GM18520 (cell line): ENCODE data around the gene BNC2.

ENCODE experiments used
- ATAC-seq: cut with Tn5 transposase; IDR thresholded peaks from one replicate; pipeline ENCODE4 v1.9.1; 2021; ENCODE audit not compliant: unreplicated experiment

BNC2 gene

GRCh38 chr9:16680975-16681651 lies 189.4 kb downstream of the BNC2 start:
- no peak for ATAC-seq

GRCh38 chr9:16680541-16680940 lies 189.9 kb downstream of the BNC2 start:
- ATAC-seq: no peak

GRCh38 chr9:16679327-16679821 lies 191.1 kb downstream of the BNC2 start:
- ATAC-seq: no peak

- ATAC-seq: no peak
Observed at GRCh38 chr9:16676519-16676918, 194.0 kb downstream of the BNC2 start.

GRCh38 chr9:16675131-16675530 lies 195.3 kb downstream of the BNC2 start:
- ATAC-seq: no peak

GRCh38 chr9:16673171-16673570 lies 197.3 kb downstream of the BNC2 start:
- no peak for ATAC-seq

- no peak for ATAC-seq
Observed at GRCh38 chr9:16672501-16672900, 198.0 kb downstream of the BNC2 start.

- ATAC-seq: no peak
Observed at GRCh38 chr9:16671591-16672137, 198.8 kb downstream of the BNC2 start.

GRCh38 chr9:16670791-16671190 lies 199.7 kb downstream of the BNC2 start:
- ATAC-seq: no peak

GRCh38 chr9:16668734-16669295 lies 201.7 kb downstream of the BNC2 start:
- no peak for ATAC-seq

- ATAC-seq: no peak
Observed at GRCh38 chr9:16664211-16664610, 206.3 kb downstream of the BNC2 start.

GRCh38 chr9:16661816-16662215 lies 208.7 kb downstream of the BNC2 start:
- ATAC-seq: no peak

GRCh38 chr9:16659096-16659495 lies 211.4 kb downstream of the BNC2 start:
- no peak for ATAC-seq

GRCh38 chr9:16656432-16657169 lies 213.9 kb downstream of the BNC2 start:
- no peak for ATAC-seq

- ATAC-seq: no peak
Observed at GRCh38 chr9:16654596-16655126, 215.8 kb downstream of the BNC2 start.

GRCh38 chr9:16653491-16654399 lies 216.7 kb downstream of the BNC2 start:
- no peak for ATAC-seq

- ATAC-seq: no peak
Observed at GRCh38 chr9:16652582-16652981, 217.9 kb downstream of the BNC2 start.

GRCh38 chr9:16651446-16651964 lies 219.0 kb downstream of the BNC2 start:
- no peak for ATAC-seq

GRCh38 chr9:16645970-16646369 lies 224.5 kb downstream of the BNC2 start:
- ATAC-seq: no peak

GRCh38 chr9:16642421-16643109 lies 227.9 kb downstream of the BNC2 start:
- no peak for ATAC-seq
